Muscle of leg (tissue), 11 donors: ENCODE results near the gene ZNF516. TPM values are rescaled to one million over a fixed set of nuclear protein-coding genes. Genes with fewer than 3 reads are reported as not detected.

Experiments used
- DNase-seq: peaks from one replicate; pipeline ENCODE4 v3.0.0; 2013
- H3K27ac ChIP-seq: one replicate; pipeline ENCODE4 v1.5.1; 2013; ENCODE audit warnings: mild to moderate bottlenecking, low read length, control low read depth
- H3K27me3 ChIP-seq: one replicate; pipeline ENCODE4 v1.6.1; 2013; ENCODE audit warnings: low read length; ENCODE audit not compliant: control insufficient read depth, insufficient read depth
- H3K36me3 ChIP-seq: one replicate; pipeline ENCODE4 v1.6.1; 2013; ENCODE audit warnings: low read length; ENCODE audit not compliant: control insufficient read depth, insufficient read depth
- H3K4me1 ChIP-seq: one replicate; pipeline ENCODE4 v1.6.1; 2013; ENCODE audit warnings: low read length; ENCODE audit not compliant: control insufficient read depth, insufficient read depth
- H3K4me3 ChIP-seq: one replicate; pipeline ENCODE4 v1.5.1; 2013; ENCODE audit warnings: low read length, control low read depth
- H3K9me3 ChIP-seq: replicated peaks from 2 replicates; pipeline ENCODE4 v1.6.1; 2013; ENCODE audit warnings: low read depth, low read length; ENCODE audit not compliant: control insufficient read depth
- WGBS: methylation state at CpG from one replicate; pipeline ENCODE4 v1.1.5; 2013; ENCODE audit warnings: missing lambda C conversion rate; ENCODE audit not compliant: insufficient coverage; 5-methylcytosine and 5-hydroxymethylcytosine counted together
- polyA plus RNA-seq, 8 donors: library from polyadenylated mRNA; unstranded; fragments of 120-200 nt; gene quantifications; one replicate each; pipeline versions ENCODE4 v1.2.1 to v1.2.3, GENCODE V29; 2013; ENCODE audit warnings: inconsistent platforms in 1 of 8, low replicate concordance in 1 of 8; ENCODE audit not compliant: insufficient read length in 8 of 8, insufficient read depth in 1 of 8
- total RNA-seq: library from RNA; stranded (reverse); fragments of 120-200 nt; gene quantifications from one replicate; pipeline ENCODE4 v1.2.4, GENCODE V29; 2013

ZNF516 gene
- total and polyA plus RNA-seq, 9 donors: 26.6 to 52.9 (median 42.9) TPM

GRCh38 chr18:76388891-76389423 lies 106.1 kb downstream of the ZNF516 start:
- Histone ChIP-seq H3K27ac (peak overlapping the region; percentile 56), H3K4me3 (no peak overlapping the region), H3K9me3 (no peaks in the 10 kb centered on the region), H3K27me3 (no peaks in the 10 kb centered on the region), H3K36me3 (peaks cover 16% of the 10 kb centered on the region), H3K4me1 (peaks cover 22% of the 10 kb centered on the region)
- peak; percentile 62 for DNase-seq
- 67% methylated on average over 8 of the region's 9 CpGs for WGBS

GRCh38 chr18:76388261-76388660 lies 106.8 kb downstream of the ZNF516 start:
- 100% methylated on average over 5 of the region's 7 CpGs for WGBS
- Histone ChIP-seq H3K27ac (no peak overlapping the region), H3K4me3 (no peak overlapping the region)

GRCh38 chr18:76387608-76388007 lies 107.4 kb downstream of the ZNF516 start:
- WGBS: 79% methylated on average over 4 of the region's 8 CpGs

More at GRCh38 chr18:76388261-76388660, 106.8 kb downstream of the ZNF516 start:
- Histone ChIP-seq H3K9me3 (no peaks in the 10 kb centered on the region), H3K27me3 (no peaks in the 10 kb centered on the region), H3K36me3 (peaks cover 16% of the 10 kb centered on the region), H3K4me1 (peaks cover 22% of the 10 kb centered on the region)
- no peak for DNase-seq

GRCh38 chr18:76386886-76387285 lies 108.2 kb downstream of the ZNF516 start:
- Histone ChIP-seq H3K27me3 (no peaks in the 10 kb centered on the region), H3K4me1 (peaks cover 22% of the 10 kb centered on the region), H3K36me3 (peaks cover 15% of the 10 kb centered on the region), H3K4me3 (no peak overlapping the region), H3K9me3 (no peaks in the 10 kb centered on the region), H3K27ac (no peak overlapping the region)
- 87% methylated on average over 8 of the region's 13 CpGs for WGBS
- no peak for DNase-seq

More at GRCh38 chr18:76387608-76388007, 107.4 kb downstream of the ZNF516 start:
- H3K27ac ChIP-seq: no peak overlapping the region
- H3K36me3 ChIP-seq: peaks cover 16% of the 10 kb centered on the region
- no peaks in the 10 kb centered on the region for H3K9me3 ChIP-seq
- H3K4me1 ChIP-seq: peaks cover 22% of the 10 kb centered on the region
- H3K27me3 ChIP-seq: no peaks in the 10 kb centered on the region
- DNase-seq: no peak
- H3K4me3 ChIP-seq: no peak overlapping the region

GRCh38 chr18:76386071-76386470 lies 109.0 kb downstream of the ZNF516 start:
- H3K4me1 ChIP-seq: peaks cover 22% of the 10 kb centered on the region
- no peaks in the 10 kb centered on the region for H3K9me3 ChIP-seq
- H3K36me3 ChIP-seq: peaks cover 14% of the 10 kb centered on the region
- no peak overlapping the region for H3K27ac ChIP-seq
- DNase-seq: no peak
- H3K4me3 ChIP-seq: no peak overlapping the region
- no CpG with 5 or more reads among the region's 7 CpGs for WGBS
- no peaks in the 10 kb centered on the region for H3K27me3 ChIP-seq

- Histone ChIP-seq H3K27me3 (no peaks in the 10 kb centered on the region), H3K9me3 (no peaks in the 10 kb centered on the region), H3K4me3 (no peak overlapping the region), H3K27ac (no peak overlapping the region), H3K36me3 (peaks cover 14% of the 10 kb centered on the region), H3K4me1 (peaks cover 19% of the 10 kb centered on the region)
- 88% methylated on average over 7 of the region's 10 CpGs for WGBS
- DNase-seq: no peak
Observed at GRCh38 chr18:76385681-76385975, 109.4 kb downstream of the ZNF516 start.

GRCh38 chr18:76384861-76385680 lies 110.0 kb downstream of the ZNF516 start:
- no peaks in the 10 kb centered on the region for H3K9me3 ChIP-seq
- no peak overlapping the region for H3K27ac ChIP-seq
- H3K4me1 ChIP-seq: peaks cover 14% of the 10 kb centered on the region
- no peak overlapping the region for H3K4me3 ChIP-seq
- peaks cover 17% of the 10 kb centered on the region for H3K36me3 ChIP-seq
- WGBS: 83% methylated on average over 30 of the region's 35 CpGs
- no peaks in the 10 kb centered on the region for H3K27me3 ChIP-seq
- DNase-seq: no peak

GRCh38 chr18:76384114-76384790 lies 110.8 kb downstream of the ZNF516 start:
- peaks cover 8% of the 10 kb centered on the region for H3K4me1 ChIP-seq
- no peaks in the 10 kb centered on the region for H3K27me3 ChIP-seq
- peaks cover 25% of the 10 kb centered on the region for H3K36me3 ChIP-seq
- DNase-seq: no peak
- WGBS: 85% methylated on average over 13 of the region's 30 CpGs
- H3K4me3 ChIP-seq: no peak overlapping the region
- H3K9me3 ChIP-seq: no peaks in the 10 kb centered on the region
- H3K27ac ChIP-seq: no peak overlapping the region

GRCh38 chr18:76383636-76384035 lies 111.4 kb downstream of the ZNF516 start:
- no peak for DNase-seq
- 74% methylated on average over 11 of the region's 13 CpGs for WGBS
- Histone ChIP-seq H3K4me3 (no peak overlapping the region), H3K4me1 (peaks cover 2% of the 10 kb centered on the region), H3K27me3 (no peaks in the 10 kb centered on the region), H3K9me3 (no peaks in the 10 kb centered on the region), H3K27ac (peak overlapping the region; percentile 55), H3K36me3 (peaks cover 31% of the 10 kb centered on the region)

GRCh38 chr18:76382275-76382674 lies 112.8 kb downstream of the ZNF516 start:
- Histone ChIP-seq H3K4me1 (no peaks in the 10 kb centered on the region), H3K27ac (peak overlapping the region; percentile 47)
- WGBS: 62% methylated on average over 7 of the region's 8 CpGs

More at GRCh38 chr18:76382275-76382674, 112.8 kb downstream of the ZNF516 start:
- DNase-seq: peak; percentile 84
- peaks cover 40% of the 10 kb centered on the region for H3K36me3 ChIP-seq
- H3K4me3 ChIP-seq: no peak overlapping the region
- no peaks in the 10 kb centered on the region for H3K27me3 ChIP-seq
- H3K9me3 ChIP-seq: no peaks in the 10 kb centered on the region
